Raji (cell line): ENCODE data around the gene PRKCH.

Experiments used
- POLR2A ChIP-seq: IDR thresholded peaks from 2 replicates; pipeline ENCODE4 v1.6.1; 2011; ENCODE audit warnings: low read depth, low read length, control low read depth; ENCODE audit not compliant: insufficient read depth

Gene PRKCH

GRCh38 chr14:61388976-61389576 lies 67.7 kb downstream of the PRKCH start:
- no peak for TF ChIP-seq POLR2A

GRCh38 chr14:61391119-61391518 lies 69.7 kb downstream of the PRKCH start:
- no peak for TF ChIP-seq POLR2A

- TF ChIP-seq POLR2A, result no peak
These were observed 70.9 kb downstream of the PRKCH start for GRCh38 chr14:61392297-61392696.

- no peak for TF ChIP-seq POLR2A
These were observed 73.2 kb downstream of the PRKCH start for GRCh38 chr14:61394542-61394941.

GRCh38 chr14:61395115-61395725 lies 73.8 kb downstream of the PRKCH start:
- no peak for TF ChIP-seq POLR2A

GRCh38 chr14:61396279-61396678 lies 74.9 kb downstream of the PRKCH start:
- no peak for TF ChIP-seq POLR2A

GRCh38 chr14:61396694-61397093 lies 75.3 kb downstream of the PRKCH start:
- TF ChIP-seq POLR2A, result no peak

- TF ChIP-seq POLR2A, result no peak
These were observed 76.2 kb downstream of the PRKCH start for GRCh38 chr14:61397615-61398014.

GRCh38 chr14:61398221-61398620 lies 76.8 kb downstream of the PRKCH start:
- no peak for TF ChIP-seq POLR2A

- no peak for TF ChIP-seq POLR2A
These were observed 78.0 kb downstream of the PRKCH start for GRCh38 chr14:61399365-61399764.

- no peak for TF ChIP-seq POLR2A
These were observed 80.1 kb downstream of the PRKCH start for GRCh38 chr14:61401461-61401860.

- TF ChIP-seq POLR2A, result no peak
These were observed 82.0 kb downstream of the PRKCH start for GRCh38 chr14:61403411-61403810.

- TF ChIP-seq POLR2A, result no peak
These were observed 83.3 kb downstream of the PRKCH start for GRCh38 chr14:61404637-61405036.

GRCh38 chr14:61406198-61406597 lies 84.8 kb downstream of the PRKCH start:
- TF ChIP-seq POLR2A, result no peak

GRCh38 chr14:61406675-61407074 lies 85.3 kb downstream of the PRKCH start:
- no peak for TF ChIP-seq POLR2A

- no peak for TF ChIP-seq POLR2A
These were observed 87.1 kb downstream of the PRKCH start for GRCh38 chr14:61408498-61408897.

- TF ChIP-seq POLR2A, result no peak
These were observed 88.4 kb downstream of the PRKCH start for GRCh38 chr14:61409782-61410181.

- TF ChIP-seq POLR2A, result no peak
These were observed 95.2 kb downstream of the PRKCH start for GRCh38 chr14:61416591-61416990.

GRCh38 chr14:61417141-61417540 lies 95.8 kb downstream of the PRKCH start:
- no peak for TF ChIP-seq POLR2A
